HS-5 (cell line): ENCODE data around the gene NT5DC2.

Source experiments
- DNase-seq: peaks from one replicate; pipeline ENCODE4 v3.0.0-alpha.2; 2012; ENCODE audit warnings: low read depth

Gene NT5DC2

DNA sequence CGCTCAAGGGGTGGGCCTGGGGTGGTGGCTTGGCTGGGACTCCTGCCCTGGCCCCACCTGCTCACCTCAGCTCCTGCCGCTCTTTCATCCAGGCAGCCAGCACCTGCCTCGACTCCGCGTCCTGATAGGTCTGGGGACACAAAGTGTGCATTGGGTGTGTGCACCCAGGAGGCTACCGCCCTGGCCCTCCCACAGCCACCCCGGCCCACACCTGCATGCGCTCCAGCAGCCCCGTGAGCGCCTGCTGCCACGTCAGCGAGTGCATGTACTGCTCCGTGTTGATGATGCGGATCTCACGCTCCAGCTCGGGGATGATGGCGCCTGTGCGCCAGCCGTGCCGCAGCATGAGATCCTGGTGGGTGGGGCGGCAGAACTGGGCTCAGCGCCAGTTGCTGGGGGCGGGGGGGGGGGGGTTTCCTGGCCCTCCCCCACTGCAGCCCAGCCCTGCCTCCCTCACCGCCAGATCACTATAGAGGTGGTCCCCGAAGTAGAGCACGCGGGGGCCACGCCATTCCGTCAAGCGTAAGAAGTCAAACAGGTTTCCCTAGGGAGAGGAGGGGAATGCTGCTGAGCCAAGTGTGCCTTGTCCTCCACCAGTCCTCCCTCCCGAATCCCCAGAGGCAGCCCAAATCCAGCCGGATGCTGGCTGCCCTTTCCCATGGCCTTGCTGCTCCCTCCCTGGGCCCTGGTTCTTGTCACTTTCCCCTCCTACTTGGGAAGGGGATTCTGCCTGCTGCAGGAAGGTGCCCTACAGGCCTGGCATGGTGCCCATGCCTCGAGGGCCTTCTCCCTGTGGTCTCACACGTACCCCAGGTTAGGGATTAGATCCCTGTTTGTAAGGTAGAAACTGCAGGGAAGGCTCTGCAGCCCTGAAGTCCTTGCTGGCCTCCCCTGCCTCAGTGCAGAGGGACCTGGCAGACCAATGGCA, 8.6 kb downstream of the NT5DC2 start:
- DNase-seq, result no peak

DNA sequence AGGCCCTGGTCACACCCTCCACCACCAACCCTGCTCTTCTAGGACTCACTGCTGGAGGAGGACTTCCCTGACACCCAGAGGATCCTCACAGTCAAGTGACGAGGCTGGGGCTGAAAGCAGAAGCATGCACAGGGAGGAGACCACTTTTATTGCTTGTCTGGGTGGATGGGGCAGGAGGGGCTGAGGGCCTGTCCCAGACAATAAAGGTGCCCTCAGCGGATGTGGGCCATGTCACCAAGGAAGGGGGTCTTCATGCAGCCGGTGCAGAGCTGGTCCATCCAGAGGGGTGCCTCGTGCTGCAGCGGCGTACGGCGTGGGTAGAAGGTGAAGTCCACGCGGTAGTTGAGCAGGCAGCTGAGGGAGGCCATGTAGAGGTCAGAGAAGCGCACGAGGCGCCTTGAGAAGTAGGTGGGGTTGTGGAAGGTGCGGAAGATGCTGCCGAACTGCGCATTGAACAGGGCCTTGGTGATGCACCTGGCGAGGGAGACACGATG, 9.4 kb downstream of the NT5DC2 start:
- no peak for DNase-seq

DNA sequence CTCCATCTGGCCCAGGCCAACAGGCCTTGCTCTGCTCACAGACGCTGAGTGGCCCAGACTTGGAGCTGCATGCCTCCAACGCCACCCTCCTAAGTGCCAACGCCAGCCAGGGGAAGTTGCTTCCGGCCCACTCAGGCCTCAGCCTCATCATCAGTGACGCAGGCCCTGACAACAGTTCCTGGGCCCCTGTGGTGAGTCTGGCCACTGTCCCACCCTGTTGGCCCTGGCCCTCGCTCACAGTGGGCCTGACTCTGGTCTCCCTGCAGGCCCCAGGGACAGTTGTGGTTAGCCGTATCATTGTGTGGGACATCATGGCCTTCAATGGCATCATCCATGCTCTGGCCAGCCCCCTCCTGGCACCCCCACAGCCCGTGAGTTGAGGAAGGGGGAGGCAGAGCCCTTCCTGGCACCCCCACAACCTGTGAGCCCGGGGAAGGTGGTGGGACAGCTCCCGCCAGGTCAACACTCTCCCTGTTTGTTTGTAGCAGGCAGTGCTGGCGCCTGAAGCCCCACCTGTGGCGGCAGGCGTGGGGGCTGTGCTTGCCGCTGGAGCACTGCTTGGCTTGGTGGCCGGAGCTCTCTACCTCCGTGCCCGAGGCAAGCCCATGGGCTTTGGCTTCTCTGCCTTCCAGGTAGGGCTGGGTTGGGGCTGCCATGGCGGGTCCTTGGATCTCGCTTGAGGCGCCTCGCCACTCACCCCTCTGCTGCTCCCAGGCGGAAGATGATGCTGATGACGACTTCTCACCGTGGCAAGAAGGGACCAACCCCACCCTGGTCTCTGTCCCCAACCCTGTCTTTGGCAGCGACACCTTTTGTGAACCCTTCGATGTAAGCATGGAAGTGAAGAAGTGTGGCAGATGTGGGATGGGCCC, 10.0 kb downstream of the NT5DC2 start:
- no peak for DNase-seq

DNA sequence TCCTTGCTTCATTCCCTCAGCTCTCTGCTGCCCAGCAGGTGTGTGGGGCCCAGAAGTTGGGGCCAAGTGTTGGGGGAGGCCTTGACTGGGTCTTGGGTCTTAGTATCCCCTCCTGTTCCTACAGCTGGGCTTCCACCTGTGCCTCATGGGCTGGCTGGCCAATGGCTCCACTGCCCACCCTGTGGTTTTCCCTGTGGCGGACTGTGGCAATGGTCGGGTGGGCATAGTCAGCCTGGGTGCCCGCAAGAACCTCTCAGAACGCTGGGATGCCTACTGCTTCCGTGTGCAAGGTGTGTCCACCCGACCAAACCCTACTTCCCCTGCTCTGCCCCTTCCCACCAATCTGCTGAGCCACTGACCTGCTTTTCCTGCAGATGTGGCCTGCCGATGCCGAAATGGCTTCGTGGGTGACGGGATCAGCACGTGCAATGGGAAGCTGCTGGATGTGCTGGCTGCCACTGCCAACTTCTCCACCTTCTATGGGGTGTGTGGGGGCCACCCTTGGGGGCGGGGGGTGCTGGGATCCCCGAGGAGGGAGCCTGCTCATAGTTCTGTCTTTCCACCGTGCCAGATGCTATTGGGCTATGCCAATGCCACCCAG, 10.9 kb downstream of the NT5DC2 start:
- DNase-seq, result no peak

DNA sequence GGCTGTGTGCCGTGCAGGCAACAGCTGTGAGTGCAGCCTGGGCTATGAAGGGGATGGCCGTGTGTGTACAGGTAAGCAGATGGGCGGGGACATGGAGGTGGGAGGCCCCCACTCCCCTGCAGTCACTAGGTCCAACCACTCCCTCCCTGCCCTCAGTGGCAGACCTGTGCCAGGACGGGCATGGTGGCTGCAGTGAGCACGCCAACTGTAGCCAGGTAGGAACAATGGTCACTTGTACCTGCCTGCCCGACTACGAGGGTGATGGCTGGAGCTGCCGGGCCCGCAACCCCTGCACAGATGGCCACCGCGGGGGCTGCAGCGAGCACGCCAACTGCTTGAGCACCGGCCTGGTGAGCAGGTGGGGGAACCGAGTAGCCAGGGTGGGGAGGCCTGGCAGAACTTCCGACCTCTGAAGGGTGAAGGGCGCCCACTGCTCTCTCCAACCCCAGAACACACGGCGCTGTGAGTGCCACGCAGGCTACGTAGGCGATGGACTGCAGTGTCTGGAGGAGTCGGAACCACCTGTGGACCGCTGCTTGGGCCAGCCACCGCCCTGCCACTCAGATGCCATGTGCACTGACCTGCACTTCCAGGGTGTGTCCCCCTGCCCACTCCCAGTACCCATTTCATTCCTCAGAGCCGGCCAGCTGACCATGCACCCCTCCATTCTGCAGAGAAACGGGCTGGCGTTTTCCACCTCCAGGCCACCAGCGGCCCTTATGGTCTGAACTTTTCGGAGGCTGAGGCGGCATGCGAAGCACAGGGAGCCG, 11.6 kb downstream of the NT5DC2 start:
- DNase-seq, result no peak

DNA sequence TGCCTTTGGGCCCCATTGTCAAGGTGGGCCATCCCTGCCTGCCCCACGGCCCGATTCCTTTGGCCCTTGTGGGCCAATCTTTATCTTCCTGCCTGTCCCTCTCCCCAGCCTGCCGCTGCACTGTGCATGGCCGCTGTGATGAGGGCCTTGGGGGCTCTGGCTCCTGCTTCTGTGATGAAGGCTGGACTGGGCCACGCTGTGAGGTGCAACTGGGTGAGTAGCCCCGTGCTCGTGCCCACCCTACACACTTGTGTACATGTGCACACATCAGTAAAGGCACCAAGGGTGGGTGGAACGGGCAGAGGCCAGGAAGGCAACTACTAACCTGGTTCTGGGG, 12.2 kb downstream of the NT5DC2 start:
- DNase-seq, result no peak

DNA sequence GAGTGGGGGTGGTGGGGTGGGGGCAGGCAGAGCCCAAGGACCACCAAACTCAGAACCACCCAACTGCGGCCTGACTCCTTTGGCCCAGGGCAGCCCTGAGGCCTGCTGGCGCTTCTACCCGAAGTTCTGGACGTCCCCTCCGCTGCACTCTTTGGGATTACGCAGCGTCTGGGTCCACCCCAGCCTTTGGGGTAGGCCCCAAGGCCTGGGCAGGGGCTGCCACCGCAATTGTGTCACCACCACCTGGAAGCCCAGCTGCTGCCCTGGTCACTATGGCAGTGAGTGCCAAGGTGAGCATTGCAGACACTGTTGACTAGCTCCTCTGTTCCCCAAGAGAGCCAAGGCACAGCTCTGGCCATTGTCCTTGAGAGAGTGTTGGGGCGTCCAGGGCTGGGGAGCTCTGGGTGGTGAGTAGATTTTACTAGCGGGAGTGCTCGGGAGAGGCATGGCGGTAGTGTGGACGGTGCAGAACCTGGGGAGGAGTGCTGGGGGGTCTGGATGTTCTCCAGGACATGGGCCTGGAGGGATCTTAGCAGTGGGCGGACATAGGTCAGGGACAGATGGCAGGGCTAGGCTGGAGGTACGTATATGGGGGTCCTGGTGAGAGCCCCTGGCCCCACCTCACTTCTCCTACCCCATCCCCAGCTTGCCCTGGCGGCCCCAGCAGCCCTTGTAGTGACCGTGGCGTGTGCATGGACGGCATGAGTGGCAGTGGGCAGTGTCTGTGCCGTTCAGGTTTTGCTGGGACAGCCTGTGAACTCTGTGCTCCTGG, 12.8 kb downstream of the NT5DC2 start:
- DNase-seq, result no peak

DNA sequence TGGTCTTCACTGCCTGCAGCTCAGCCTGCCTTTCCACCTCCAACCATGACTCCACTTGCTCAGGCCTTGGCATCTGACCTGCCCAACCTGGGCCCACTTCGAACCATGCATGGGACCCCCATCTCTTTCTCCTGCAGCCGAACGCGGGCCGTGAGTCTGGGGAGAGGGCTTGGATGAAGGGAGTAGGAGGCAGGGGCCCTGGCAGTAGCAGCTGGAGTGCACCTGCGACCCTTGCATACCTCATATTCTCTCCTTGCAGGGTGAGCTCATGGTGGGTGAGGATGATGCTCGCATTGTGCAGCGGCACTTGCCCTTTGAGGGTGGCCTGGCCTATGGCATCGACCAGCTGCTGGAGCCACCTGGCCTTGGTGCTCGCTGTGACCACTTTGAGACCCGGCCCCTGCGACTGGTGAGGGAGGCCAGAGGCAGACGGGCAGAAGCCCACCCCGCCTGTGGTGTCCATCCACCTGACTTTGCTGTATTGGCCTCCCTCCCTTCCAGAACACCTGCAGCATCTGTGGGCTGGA, 13.5 kb downstream of the NT5DC2 start:
- DNase-seq, result no peak

DNA sequence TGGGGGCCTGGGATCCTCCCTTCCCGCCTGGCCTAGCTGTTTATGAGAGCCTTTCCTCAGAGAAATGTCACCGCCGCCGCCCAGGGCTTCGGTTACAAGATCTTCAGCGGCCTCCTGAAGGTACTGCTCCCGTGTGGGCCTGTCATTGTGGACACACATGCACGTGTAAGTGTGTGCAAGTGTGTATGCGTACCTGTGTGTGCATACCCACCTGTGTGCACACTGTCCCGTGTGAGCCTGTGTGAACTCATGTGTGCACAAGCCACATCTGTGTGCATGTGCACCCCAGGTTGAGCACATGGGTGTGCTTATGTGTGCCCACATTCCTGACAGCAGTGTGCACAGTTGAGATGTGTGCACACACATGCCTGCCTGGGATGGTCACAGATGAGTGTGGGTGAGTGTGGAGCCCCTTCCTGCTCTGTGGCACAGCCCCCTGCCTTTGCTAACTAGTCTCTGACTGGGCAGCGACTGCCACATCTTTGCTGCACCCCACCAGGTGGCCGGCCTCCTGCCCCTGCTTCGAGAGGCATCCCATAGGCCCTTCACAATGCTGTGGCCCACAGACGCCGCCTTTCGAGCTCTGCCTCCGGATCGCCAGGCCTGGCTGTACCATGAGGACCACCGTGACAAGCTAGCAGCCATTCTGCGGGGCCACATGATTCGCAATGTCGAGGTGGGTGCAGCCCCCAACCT, 14.1 kb downstream of the NT5DC2 start:
- DNase-seq, result no peak

DNA sequence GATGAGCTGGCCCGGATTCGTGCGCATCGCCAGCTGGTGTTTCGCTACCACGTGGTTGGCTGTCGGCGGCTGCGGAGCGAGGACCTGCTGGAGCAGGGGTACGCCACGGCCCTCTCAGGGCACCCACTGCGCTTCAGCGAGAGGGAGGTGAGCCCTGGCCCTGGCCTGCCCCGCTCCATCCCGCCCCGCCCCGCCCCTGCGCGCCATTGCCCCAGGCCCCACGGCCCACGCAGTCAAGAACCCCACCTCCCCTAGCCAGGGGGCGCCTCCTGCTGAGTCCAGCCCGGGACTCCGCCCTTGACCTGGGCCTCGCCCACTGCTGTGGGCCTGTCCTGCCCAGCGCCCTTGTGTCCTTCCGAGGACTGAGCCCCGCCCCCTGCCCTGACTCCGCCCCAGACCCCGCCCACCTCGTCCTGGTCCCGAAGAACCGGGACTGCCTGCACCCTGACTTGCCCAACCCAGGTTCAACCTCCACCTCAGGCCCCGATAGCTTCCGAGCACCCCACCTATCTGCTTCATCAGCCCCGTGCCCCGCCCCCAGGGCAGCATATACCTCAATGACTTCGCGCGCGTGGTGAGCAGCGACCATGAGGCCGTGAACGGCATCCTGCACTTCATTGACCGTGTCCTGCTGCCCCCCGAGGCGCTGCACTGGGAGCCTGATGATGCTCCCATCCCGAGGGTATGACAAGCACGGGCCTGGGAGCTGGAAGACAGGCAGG, 14.8 kb downstream of the NT5DC2 start:
- no peak for DNase-seq

DNA sequence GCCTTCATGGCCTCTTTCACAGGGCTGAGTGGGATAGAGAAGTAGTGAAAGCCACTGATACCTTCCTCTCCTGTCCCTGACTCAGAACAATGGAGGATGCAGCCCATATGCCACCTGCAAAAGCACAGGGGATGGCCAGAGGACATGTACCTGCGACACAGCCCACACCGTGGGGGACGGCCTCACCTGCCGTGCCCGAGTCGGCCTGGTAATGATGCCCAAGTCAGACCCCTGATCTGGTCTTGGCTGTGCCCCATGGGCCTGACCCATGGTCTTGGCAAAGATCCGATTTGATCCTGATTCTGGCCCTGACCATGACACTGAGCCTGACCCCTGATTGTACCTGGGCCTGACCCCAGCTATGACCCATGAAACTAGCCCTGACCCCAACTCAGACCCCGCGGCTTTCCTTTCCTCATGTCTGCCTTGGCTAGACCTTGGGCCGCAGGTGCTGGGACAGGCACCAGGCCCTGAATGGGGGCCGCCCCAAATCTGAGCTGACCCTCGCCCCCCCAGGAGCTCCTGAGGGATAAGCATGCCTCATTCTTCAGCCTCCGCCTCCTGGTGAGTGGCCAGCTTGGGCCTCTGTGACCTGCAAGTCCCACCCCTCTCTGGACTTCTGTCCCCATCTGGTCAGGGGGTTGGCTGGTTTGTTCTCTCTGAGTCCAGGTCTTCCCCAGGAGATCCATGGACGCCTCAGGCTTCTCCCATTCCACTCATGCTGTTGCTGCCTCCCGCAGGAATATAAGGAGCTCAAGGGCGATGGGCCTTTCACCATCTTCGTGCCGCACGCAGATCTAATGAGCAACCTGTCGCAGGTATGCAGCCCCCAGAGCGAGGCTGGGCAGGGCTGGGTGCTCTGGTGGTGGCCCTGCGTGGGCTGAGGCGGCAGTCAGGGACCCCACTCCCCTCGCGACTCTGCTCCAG, 15.6 kb downstream of the NT5DC2 start:
- no peak for DNase-seq

DNA sequence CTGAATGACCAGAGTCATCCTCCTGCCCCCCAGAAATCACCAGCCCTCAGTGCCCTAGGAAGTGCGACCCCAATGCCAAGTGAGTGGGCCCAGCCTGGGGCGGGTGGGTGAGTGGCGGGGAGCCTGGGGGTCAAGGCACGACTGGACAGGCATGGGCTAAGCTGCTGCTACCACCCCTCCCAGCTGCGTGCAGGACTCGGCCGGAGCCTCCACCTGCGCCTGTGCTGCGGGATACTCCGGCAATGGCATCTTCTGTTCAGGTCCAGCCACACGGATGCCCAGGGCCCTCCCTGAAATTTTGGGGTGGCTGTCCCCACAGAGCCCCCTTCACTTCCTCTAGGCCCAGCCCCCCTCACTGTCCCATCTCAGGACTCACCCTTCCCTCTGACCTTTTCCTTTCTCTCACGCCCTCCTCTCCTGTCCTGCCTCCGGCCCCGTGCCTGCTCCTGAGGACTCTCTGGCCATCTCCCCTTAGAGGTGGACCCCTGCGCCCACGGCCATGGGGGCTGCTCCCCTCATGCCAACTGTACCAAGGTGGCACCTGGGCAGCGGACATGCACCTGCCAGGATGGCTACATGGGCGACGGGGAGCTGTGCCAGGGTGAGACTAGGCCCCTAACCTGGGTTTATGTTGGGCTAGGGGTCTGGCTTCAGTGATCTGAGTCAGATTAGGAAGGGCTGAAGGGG, 17.0 kb downstream of the NT5DC2 start:
- no peak for DNase-seq

DNA sequence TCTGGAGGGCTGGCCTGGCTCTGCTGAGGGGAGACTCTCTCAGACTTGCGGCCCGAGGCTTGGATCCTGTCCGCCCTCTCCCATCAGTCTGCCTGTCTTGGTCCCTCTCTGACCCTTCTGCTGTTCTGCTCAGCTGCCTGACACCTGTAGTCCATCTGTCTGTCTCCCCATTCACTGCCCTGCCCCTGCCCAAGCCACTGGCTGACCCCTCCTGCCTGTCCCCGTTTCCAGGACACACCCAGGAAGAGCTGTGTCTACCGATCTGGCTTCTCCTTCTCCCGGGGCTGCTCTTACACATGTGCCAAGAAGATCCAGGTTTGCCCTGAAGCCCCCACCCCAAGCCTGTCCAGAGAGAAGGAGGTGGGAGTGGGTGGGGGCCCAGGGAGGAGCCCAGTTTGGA, 18.5 kb downstream of the NT5DC2 start:
- DNase-seq, result no peak

DNA sequence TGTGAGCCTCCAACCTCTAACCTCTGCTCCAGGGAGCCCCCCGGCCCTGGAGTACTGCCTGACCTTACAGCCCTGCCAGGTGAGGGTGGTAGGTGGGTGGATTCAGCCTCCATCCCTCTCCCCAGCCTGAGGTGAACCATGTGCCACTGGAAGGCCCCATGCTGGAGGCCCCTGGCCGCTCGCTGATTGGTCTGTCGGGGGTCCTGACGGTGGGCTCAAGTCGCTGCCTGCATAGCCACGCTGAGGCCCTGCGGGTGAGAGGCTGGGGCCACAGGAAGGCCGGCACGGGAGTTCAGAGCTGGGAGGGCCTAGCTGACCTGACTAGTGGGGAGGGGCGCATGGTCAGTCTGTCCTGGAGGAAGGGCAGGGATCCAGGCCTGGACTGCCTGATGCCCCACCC, 19.1 kb downstream of the NT5DC2 start:
- no peak for DNase-seq

DNA sequence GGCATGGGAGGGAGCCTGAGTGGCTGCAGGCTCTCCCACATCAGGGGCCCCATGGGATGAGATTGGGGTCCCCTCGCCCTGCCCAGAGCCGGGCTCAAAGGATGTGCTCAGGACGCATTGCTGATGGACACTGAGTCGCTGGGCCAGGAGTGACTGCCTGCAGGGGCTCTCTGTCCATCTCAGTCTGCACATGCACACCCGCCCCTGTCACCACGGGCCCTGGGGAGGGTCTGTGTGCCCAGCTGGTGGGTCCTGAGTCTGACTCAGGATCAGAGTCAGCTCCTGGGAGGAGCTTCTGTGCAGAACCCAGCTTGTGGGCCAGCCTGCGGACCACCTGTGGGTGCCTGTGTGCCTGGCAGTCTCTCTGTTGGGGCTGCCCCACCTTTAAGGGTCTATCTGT, 20.4 kb downstream of the NT5DC2 start:
- DNase-seq, result no peak

DNA sequence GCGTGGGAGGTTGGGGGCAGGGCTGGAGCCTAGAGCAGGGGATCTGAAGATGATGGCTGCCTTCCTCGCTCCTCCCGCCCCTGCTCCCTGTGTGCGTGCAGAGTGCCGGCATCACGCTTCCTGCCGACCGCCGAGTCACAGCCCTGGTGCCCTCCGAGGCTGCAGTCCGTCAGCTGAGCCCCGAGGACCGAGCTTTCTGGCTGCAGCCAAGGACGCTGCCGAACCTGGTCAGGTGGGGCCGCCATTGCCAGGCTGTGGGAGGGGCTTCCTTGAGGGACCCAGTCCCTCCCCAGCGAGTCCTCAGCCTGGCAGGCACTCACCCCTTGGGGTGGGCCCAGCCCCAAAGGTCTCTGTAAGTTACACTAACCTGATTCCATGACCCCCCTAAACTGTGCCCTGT, 20.9 kb downstream of the NT5DC2 start:
- no peak for DNase-seq

DNA sequence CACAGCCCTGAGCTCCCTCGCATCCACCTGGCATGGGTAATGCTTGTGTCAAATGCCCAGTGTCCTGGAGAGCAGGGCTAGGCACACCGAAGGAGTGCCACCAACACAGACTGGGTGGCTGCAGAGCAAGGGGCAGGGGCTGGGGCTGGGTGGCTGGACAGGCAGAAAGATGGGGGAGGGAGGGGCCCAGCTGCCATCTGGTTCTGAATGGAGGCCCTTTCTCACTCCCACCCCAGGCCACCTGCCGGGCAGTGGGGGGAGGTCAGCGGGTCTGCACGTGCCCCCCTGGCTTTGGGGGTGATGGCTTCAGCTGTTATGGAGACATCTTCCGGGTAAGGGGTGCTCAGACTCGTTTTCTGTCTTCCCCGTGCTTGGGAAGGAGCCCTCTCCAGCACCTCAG, 21.6 kb downstream of the NT5DC2 start:
- no peak for DNase-seq

DNA sequence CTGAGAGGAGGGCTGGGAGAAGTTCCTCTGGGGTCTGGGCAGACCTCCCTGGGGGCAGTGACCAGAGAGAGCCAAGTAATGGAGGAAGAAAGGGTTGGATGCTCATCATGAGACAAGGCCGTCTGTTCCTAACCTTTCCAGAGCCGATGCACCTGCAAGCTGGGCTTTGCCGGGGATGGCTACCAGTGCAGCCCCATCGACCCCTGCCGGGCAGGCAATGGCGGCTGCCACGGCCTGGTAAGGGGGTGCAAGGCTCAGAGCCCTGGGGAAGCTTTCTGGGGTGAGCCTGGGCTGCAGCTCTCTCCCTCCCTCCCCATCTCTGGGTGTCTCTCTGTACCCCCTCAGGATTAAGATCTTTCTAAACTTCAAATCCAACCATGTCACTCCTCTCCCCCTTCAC, 22.1 kb downstream of the NT5DC2 start:
- no peak for DNase-seq
